IPS-18c (cell line): ENCODE data around the gene RPL35A.
"Not testable (repeated sequence)": the region's sequence is repeated elsewhere in the genome, so short reads cannot be mapped to it uniquely, and the experiment has no call there.

Experiments used
- H3K4me3 ChIP-seq: 2 replicates; pipeline ENCODE4 v1.7.0; 2013; ENCODE audit warnings: low read depth, mild to moderate bottlenecking, low read length, moderate library complexity; ENCODE audit not compliant: insufficient read depth
- H3K9me3 ChIP-seq: one replicate; pipeline ENCODE4 v1.6.1; 2013; ENCODE audit warnings: mild to moderate bottlenecking, low read length, moderate library complexity; ENCODE audit not compliant: control insufficient read depth, insufficient read depth

Gene RPL35A

GRCh38 chr3:197942956-197943556, 6.9 kb upstream of the RPL35A start:
- no peak overlapping the region for H3K4me3 ChIP-seq

GRCh38 chr3:197949191-197949777, 706 bp upstream of the RPL35A start:
- Histone ChIP-seq H3K4me3 (peak overlapping the region; percentile 95), H3K9me3 (no peaks in the 10 kb centered on the region)

More at GRCh38 chr3:197942956-197943556, 6.9 kb upstream of the RPL35A start:
- no peaks in the 10 kb centered on the region for H3K9me3 ChIP-seq

- H3K4me3 ChIP-seq = peak overlapping the region; percentile 95
Measured at GRCh38 chr3:197950677-197951061, 679 bp downstream of the RPL35A start.

GRCh38 chr3:197951392-197951990, 1.5 kb downstream of the RPL35A start:
- Histone ChIP-seq H3K4me3 (peak overlapping the region; percentile 95), H3K9me3 (no peaks in the 10 kb centered on the region)

More at GRCh38 chr3:197950677-197951061, 679 bp downstream of the RPL35A start:
- H3K9me3 ChIP-seq = no peaks in the 10 kb centered on the region

- H3K9me3 ChIP-seq = no peaks in the 10 kb centered on the region
- no peak overlapping the region for H3K4me3 ChIP-seq
Measured at GRCh38 chr3:197952440-197952839, 2.5 kb downstream of the RPL35A start.

GRCh38 chr3:197953325-197953724, 3.3 kb downstream of the RPL35A start:
- Histone ChIP-seq H3K4me3 (no peak overlapping the region), H3K9me3 (no peaks in the 10 kb centered on the region)

- Histone ChIP-seq H3K4me3 (no peak overlapping the region), H3K9me3 (no peaks in the 10 kb centered on the region)
Measured at GRCh38 chr3:197953881-197954280, 3.9 kb downstream of the RPL35A start.

- H3K9me3 ChIP-seq = no peaks in the 10 kb centered on the region
- H3K4me3 ChIP-seq = no peak overlapping the region
Measured at GRCh38 chr3:197955892-197956477, 6.0 kb downstream of the RPL35A start.

GRCh38 chr3:197956626-197956988, 6.6 kb downstream of the RPL35A start:
- Histone ChIP-seq H3K4me3 (no peak overlapping the region), H3K9me3 (no peaks in the 10 kb centered on the region)

- Histone ChIP-seq H3K9me3 (no peaks in the 10 kb centered on the region), H3K4me3 (no peak overlapping the region)
Measured at GRCh38 chr3:197957790-197958133, 7.8 kb downstream of the RPL35A start.

- H3K4me3 ChIP-seq = no peak overlapping the region
- no peaks in the 10 kb centered on the region for H3K9me3 ChIP-seq
Measured at GRCh38 chr3:197958346-197958745, 8.4 kb downstream of the RPL35A start.

- not testable (repeated sequence) for H3K4me3 ChIP-seq, H3K9me3 ChIP-seq
Measured at GRCh38 chr3:197958848-197959247, 8.9 kb downstream of the RPL35A start.

GRCh38 chr3:197959500-197959890, 9.5 kb downstream of the RPL35A start:
- Histone ChIP-seq H3K4me3 (peak overlapping the region; percentile 81), H3K9me3 (no peaks in the 10 kb centered on the region)

- Histone ChIP-seq H3K4me3 (peak within 1 kb of the TSS; percentile 81), H3K9me3 (peaks cover 2% of the 10 kb centered on the region)
Measured at GRCh38 chr3:197959891-197960693, 10.1 kb downstream of the RPL35A start, which contains the start of gene LMLN. LMLN (plus strand) TSS chr3:197960217; CDS start chr3:197960246, 29 bp downstream.

GRCh38 chr3:197960694-197961581, 10.9 kb downstream of the RPL35A start:
- H3K9me3 ChIP-seq = peaks cover 3% of the 10 kb centered on the region
- peak overlapping the region; percentile 81 for H3K4me3 ChIP-seq

- Histone ChIP-seq H3K9me3 (peaks cover 3% of the 10 kb centered on the region), H3K4me3 (no peak overlapping the region)
Measured at GRCh38 chr3:197961582-197961945, 11.6 kb downstream of the RPL35A start.
